HG02610 (cell line): ENCODE measurements around the gene DUSP10.
A peak's percentile ranks its signal among the peaks of the same experiment; 100 is the strongest.

Experiments
- ATAC-seq: cut with Tn5 transposase; IDR thresholded peaks from one replicate; pipeline ENCODE4 v1.9.1; 2021; ENCODE audit warnings: mild to moderate bottlenecking, moderate library complexity; ENCODE audit not compliant: unreplicated experiment

The DUSP10 gene

DNA sequence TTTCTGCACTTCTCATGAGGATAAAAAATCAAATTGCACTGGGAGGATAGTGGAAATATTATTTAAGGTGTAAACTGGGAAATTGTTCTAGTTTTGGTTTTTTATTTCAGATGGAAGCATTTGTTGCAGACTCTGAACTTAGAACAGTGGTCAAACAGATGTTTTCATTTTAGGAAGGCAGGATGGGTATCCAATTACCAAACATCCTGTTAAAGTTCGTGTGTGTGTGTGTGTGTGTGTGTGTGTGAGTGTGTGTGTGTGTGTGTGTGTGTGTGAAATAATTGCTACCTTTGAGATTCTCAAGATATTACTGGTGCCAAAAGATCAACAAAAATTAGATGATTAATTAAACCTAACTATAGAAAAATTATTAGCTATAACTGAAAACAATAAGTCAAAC, 24.3 kb upstream of the DUSP10 start:
- no peak for ATAC-seq

GRCh38 chr1:221765527-221765926, 23.6 kb upstream of the DUSP10 start:
- no peak for ATAC-seq

- no peak for ATAC-seq
These were observed 20.2 kb upstream of the DUSP10 start for GRCh38 chr1:221762121-221762520.

DNA sequence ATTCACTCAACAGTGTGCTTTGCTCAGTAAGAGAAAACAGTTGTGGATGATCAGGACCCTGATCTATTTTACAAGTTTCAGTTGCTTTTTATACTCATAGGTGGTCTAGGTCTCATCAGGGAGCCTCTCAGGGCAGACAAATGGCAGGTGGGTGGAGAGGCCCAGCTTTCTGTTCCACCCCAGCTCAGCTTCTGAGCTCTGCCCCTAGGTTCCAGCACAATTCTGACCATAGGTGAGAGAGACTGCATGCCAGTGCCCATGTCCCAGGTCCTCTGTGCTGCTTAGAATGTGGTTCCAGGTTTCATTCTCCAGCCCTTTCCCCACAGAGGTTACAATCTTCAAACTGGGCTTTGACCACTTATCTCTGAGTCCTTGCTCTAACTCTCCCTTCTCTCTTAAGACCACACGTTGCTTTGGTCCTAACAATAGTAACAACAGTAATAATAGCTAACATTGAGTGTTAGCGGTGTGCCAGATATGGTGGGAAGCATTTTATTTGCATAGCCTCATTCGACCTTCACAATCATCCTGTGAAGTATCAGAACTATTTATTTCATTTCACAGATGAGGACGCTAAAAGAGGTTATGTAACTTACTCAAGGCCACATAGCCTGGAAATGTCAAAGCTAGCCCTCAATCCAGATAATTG, 19.6 kb upstream of the DUSP10 start:
- ATAC-seq, result peak; percentile 80

- no peak for ATAC-seq
These were observed 19.0 kb upstream of the DUSP10 start for GRCh38 chr1:221760911-221761310.

DNA sequence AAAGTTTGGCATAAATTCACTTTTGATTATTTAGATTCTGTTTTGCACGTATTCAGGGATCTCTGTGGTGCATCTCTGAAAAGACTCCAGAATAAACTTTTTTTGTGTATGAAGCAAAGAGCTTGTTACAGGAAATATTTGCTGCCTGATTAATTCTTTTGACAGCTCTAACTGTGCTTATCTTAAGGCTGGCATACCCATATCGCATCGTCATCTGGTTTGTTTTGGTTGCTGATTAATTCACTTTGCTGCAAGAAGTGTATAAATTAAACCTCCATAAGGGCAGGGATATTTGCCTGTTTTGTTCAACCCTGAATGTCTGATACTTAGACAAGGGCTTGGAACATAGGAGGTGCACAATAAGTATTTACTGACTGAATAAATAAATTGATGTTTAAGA, 17.5 kb upstream of the DUSP10 start:
- no peak for ATAC-seq

DNA sequence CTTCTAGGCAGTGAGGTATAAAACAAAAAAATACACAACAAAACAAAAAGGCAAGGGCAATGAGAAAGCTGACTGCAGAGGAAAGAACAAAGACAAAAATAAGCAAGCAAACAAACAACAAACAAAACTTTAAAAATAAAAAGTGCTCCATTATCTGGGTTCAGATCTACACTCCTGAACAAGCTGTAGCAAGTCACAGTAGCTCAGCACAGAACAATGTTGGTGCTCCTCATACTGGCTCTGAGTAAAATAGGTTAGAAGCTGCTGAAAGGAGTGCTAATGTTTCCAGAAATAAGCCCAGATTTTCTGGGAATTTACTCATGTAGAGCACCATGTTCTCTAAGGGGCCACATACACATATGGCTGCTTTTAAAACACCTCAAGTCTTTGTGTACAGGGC, 16.6 kb upstream of the DUSP10 start:
- no peak for ATAC-seq

DNA sequence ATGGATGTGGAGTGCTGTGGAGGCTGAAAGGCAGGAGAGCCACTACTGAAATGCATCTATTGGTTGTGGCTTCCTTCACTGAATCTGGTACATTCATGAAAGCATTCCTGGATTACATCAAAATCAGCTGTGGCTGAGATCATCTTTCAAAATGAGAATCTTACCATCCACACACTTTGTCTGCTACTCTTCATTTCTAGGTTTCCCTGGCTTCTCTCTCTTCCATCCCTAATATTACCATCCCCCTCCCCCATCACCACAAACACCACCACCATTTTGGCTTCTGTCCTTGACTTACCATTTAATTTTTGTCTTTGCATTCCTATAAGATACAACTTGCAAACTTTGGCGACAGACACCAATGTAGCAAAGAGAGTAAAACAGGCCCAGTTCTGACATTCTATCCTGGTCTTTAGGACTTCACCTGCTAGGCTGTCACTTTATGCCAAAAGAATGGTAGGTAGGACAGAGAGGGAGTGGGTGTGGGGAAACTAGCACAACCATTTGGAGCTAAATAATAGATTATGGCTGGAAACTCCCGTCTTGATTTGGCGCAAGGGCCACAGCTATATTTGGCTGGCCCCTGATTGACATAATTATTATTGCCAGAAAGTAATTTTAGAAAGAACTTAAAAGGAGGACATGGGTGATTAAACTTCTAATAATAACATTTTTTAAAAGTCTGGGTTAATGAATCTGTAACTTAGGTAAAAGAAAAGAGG, 15.1 kb upstream of the DUSP10 start:
- no peak for ATAC-seq

GRCh38 chr1:221753828-221754188, 11.9 kb upstream of the DUSP10 start:
- ATAC-seq, result peak; percentile 30

GRCh38 chr1:221751226-221751887, 9.5 kb upstream of the DUSP10 start:
- no peak for ATAC-seq

GRCh38 chr1:221748981-221749380, 7.1 kb upstream of the DUSP10 start:
- no peak for ATAC-seq

DNA sequence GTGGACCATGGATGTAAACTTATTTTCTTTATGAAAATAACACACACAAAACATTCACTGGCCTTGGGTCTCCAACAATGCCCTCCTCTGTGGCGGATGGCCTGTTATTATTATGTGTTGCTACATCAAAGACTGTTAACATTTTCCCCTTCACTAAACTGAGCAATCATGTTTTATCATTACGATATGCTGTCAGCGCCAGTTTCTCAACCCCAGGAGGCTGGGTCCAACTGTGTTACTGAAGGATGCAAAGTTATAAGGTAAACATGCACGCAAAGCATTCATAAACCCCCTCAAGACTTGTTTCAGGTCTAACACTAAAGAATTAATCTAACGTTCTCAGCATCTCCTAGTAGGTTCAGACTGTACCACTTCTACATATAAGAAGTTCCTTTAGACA, 6.0 kb upstream of the DUSP10 start:
- ATAC-seq, result no peak

GRCh38 chr1:221743416-221744208, 1.7 kb upstream of the DUSP10 start:
- peak; percentile 29 for ATAC-seq

GRCh38 chr1:221742555-221743415, 896 bp upstream of the DUSP10 start:
- ATAC-seq, result peak; percentile 38

- ATAC-seq, result no peak
These were observed 741 bp downstream of the DUSP10 start for GRCh38 chr1:221740993-221741702.

GRCh38 chr1:221740369-221740992, 1.4 kb downstream of the DUSP10 start:
- no peak for ATAC-seq

- no peak for ATAC-seq
These were observed 2.2 kb downstream of the DUSP10 start for GRCh38 chr1:221739677-221740025.

- no peak for ATAC-seq
These were observed 2.7 kb downstream of the DUSP10 start for GRCh38 chr1:221739018-221739676.

DNA sequence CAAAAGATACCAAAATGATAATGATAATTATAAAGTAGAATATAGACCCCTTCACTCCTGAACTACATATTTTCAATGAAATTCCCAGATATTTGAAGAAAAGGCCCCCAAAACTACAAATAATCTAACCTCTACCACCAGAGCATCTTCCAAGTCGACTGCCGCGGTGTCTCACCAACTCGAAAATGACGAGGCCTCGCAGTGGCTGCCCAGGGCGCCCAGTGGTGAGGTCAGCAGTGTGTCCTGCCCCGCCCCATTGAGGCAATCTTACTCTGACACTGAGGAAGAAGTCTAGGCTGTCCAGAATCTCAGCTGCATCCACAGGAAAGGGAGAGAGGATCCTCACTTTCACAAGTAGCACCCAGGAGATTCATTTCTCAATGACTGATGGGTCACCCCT, 5.2 kb downstream of the DUSP10 start:
- no peak for ATAC-seq
